Mammary epithelial cell (primary cell): ENCODE results near the gene RGS10.

ENCODE experiments used
- CTCF ChIP-seq, 2 donors: IDR thresholded peaks in 1 of 2; conservative IDR thresholded peaks in 1 of 2; 2 replicates each; pipeline ENCODE4 v1.5.1; 2011 to 2012; ENCODE audit warnings: inconsistent platforms in 2 of 2, low read length in 2 of 2, mild to moderate bottlenecking in 2 of 2, control low read depth in 1 of 2, low read depth in 1 of 2; ENCODE audit not compliant: insufficient read depth in 1 of 2; ENCODE audit errors: extremely low read depth in 1 of 2
- EZH2 ChIP-seq: IDR thresholded peaks from 2 replicates; pipeline ENCODE4 v1.6.1; 2012; ENCODE audit warnings: low read length, inconsistent platforms, borderline replicate concordance

- TF ChIP-seq CTCF (conservative IDR thresholded peaks at IDR 0.05 in 1 of 2, IDR thresholded peaks at IDR 0.05 in 1 of 2; ENCODE audit: extremely low read depth in 1 of 2, insufficient read depth in 1 of 2, low read depth in 1 of 2, low read length in 2 of 2) (no peak), EZH2 (no peak)
Measured at GRCh38 chr10:119507115-119507514, 35.4 kb downstream of the RGS10 start.
